GM12878 (cell line): ENCODE results near the gene MRPL21. TPM values are rescaled to one million over a fixed set of nuclear protein-coding genes. Genes with fewer than 3 reads are reported as not detected.

Source experiments
- ATAC-seq: fragments of 200-7000 bp; cut with Tn5 transposase; 3 replicates; pipeline ENCODE4 v1.9.1; 2020; ENCODE audit warnings: mild to moderate bottlenecking, moderate library complexity
- BruUV-seq: library from RNA; stranded (reverse); fragments of 400-500 nt; replicated peaks from 2 replicates; lab custom pipeline; 2021; lab: Mats Ljungman, UMichigan
- CTCF ChIA-PET: fragments of 300-600 bp; sonication (Branson Sonifier 250); formaldehyde crosslinking; extraction: SDS; loops from one replicate; lab custom pipeline; 2021; ENCODE audit warnings: inconsistent platforms; lab: Yijun Ruan, JAX
- POLR2A ChIA-PET: fragments of 350-600 bp; formaldehyde crosslinking; extraction: SDS; loops from one replicate; lab custom pipeline; 2021; ENCODE audit warnings: inconsistent platforms; lab: Charles Lee
- RAD21 ChIA-PET: fragments of 300-600 bp; sonication (Branson Sonifier 250); formaldehyde crosslinking; loops from one replicate; lab custom pipeline; 2023; ENCODE audit warnings: antibody characterized with exemption; ENCODE audit not compliant: unreplicated experiment; lab: Charles Lee
- SMC1A ChIA-PET: fragments of 300-600 bp; sonication (Branson Sonifier 250); formaldehyde crosslinking; loops from one replicate; lab custom pipeline; 2023; ENCODE audit not compliant: unreplicated experiment, uncharacterized antibody; lab: Charles Lee
- DNase-seq: peaks from one replicate; pipeline ENCODE4 v3.0.0-alpha.2; 2011; ENCODE audit warnings: low read depth, low spot score
- FAIRE-seq: peaks from 3 replicates; lab custom pipeline; 2011; peaks lifted over from hg19 to GRCh38; lab: Jason Lieb, UNC
- H2AFZ ChIP-seq: 2 replicates; pipeline ENCODE4 v1.6.0; 2011; ENCODE audit warnings: low read depth, low read length, control low read depth; ENCODE audit not compliant: control insufficient read depth
- H3K27ac ChIP-seq: 2 replicates; pipeline ENCODE4 v1.5.1; 2011; ENCODE audit warnings: control low read depth; ENCODE audit not compliant: control insufficient read depth, insufficient read depth
- H3K27me3 ChIP-seq, 2 experiments: replicated peaks in 1 of 2; 2 replicates each; pipeline versions ENCODE4 v1.6.0 to v1.6.1; 2011; ENCODE audit warnings: low read length in 1 of 2; ENCODE audit not compliant: control insufficient read depth in 2 of 2, insufficient read depth in 2 of 2
- H3K36me3 ChIP-seq, 2 experiments: 2 replicates each; pipeline ENCODE4 v1.5.1; 2011; ENCODE audit warnings: low read length in 1 of 2; ENCODE audit not compliant: control insufficient read depth in 2 of 2, insufficient read depth in 2 of 2
- H3K4me1 ChIP-seq: 2 replicates; pipeline ENCODE4 v1.6.1; 2011; ENCODE audit warnings: mild to moderate bottlenecking, low read length, moderate library complexity, mixed read lengths; ENCODE audit not compliant: control insufficient read depth, insufficient read depth
- H3K4me2 ChIP-seq: 2 replicates; pipeline ENCODE4 v1.6.0; 2011; ENCODE audit warnings: control low read depth; ENCODE audit not compliant: control insufficient read depth, insufficient read depth
- H3K4me3 ChIP-seq: fragments of 200-600 bp; sonication (generic); 2 replicates; pipeline ENCODE4 v1.5.1; 2016
- H3K79me2 ChIP-seq: 2 replicates; pipeline ENCODE4 v1.6.0; 2011; ENCODE audit warnings: low read length; ENCODE audit not compliant: control insufficient read depth, insufficient read depth
- H3K9ac ChIP-seq: 2 replicates; pipeline ENCODE4 v1.8.0; 2011; ENCODE audit warnings: low read length, control low read depth, mixed read lengths; ENCODE audit not compliant: control insufficient read depth, insufficient read depth
- H3K9me3 ChIP-seq: replicated peaks from 3 replicates; pipeline ENCODE4 v1.5.1; 2011; ENCODE audit warnings: mild to moderate bottlenecking, low read length; ENCODE audit not compliant: control insufficient read depth, insufficient read depth
- H4K20me1 ChIP-seq: 2 replicates; pipeline ENCODE4 v1.6.0; 2011; ENCODE audit not compliant: control insufficient read depth, insufficient read depth
- CHD4 ChIP-seq: fragments of 200-600 bp; sonication (generic); IDR thresholded peaks from 2 replicates; pipeline ENCODE4 v1.6.1; 2016; ENCODE audit warnings: mild to moderate bottlenecking
- EED ChIP-seq: sonication (generic); IDR thresholded peaks from 2 replicates; pipeline ENCODE4 v1.6.1; 2016; ENCODE audit warnings: antibody characterized with exemption, low read depth
- HDGF ChIP-seq: fragments of 450-650 bp; IDR thresholded peaks from 2 replicates; pipeline ENCODE4 v1.6.1; 2016; ENCODE audit warnings: antibody characterized with exemption
- JUND ChIP-seq: IDR thresholded peaks from 2 replicates; pipeline ENCODE4 v1.6.1; 2012; ENCODE audit warnings: low read depth, mild to moderate bottlenecking, low read length, improper control_type of control experiment, moderate library complexity
- MEF2B ChIP-seq: fragments of 450-650 bp; IDR thresholded peaks from 2 replicates; pipeline ENCODE4 v1.6.1; 2018; ENCODE audit warnings: mild to moderate bottlenecking, moderate library complexity; ENCODE audit not compliant: partially characterized antibody, poor library complexity, severe bottlenecking
- NR2C2 ChIP-seq: IDR thresholded peaks from 2 replicates; pipeline ENCODE4 v1.6.1; 2011; ENCODE audit warnings: borderline replicate concordance, low read depth; ENCODE audit not compliant: control insufficient read depth, insufficient read length
- POLR2AphosphoS2 ChIP-seq: IDR thresholded peaks from 2 replicates; pipeline ENCODE4 v1.6.1; 2011; ENCODE audit warnings: low read depth, mild to moderate bottlenecking, low read length, improper control_type of control experiment, moderate library complexity
- SMAD5 ChIP-seq: IDR thresholded peaks from 2 replicates; pipeline ENCODE4 v1.6.1; 2016; ENCODE audit warnings: antibody characterized with exemption, low read depth
- SMC3 ChIP-seq: IDR thresholded peaks from 2 replicates; pipeline ENCODE4 v1.6.1; 2011; ENCODE audit warnings: low read length, improper control_type of control experiment, borderline replicate concordance
- ZBTB4 ChIP-seq: fragments of 450-650 bp; formaldehyde crosslinking; IDR thresholded peaks from 2 replicates; pipeline ENCODE4 v1.4.0; 2022; ENCODE audit warnings: mild to moderate bottlenecking, moderate library complexity
- ZSCAN29 ChIP-seq: fragments of 450-650 bp; IDR thresholded peaks from 2 replicates; pipeline ENCODE4 v1.6.1; 2017; ENCODE audit warnings: mild to moderate bottlenecking, moderate library complexity
- WGBS: methylation state at CpG from one replicate; pipeline ENCODE4 v1.1.6; 2016; ENCODE audit warnings: low lambda C conversion rate; ENCODE audit not compliant: insufficient replicate concordance, insufficient coverage; ENCODE audit errors: missing lambda C conversion rate; 5-methylcytosine and 5-hydroxymethylcytosine counted together
- in situ Hi-C: fragments of 300-500 bp; cut with MboI; formaldehyde crosslinking; loops from 9 replicates; pipeline ENCODE4 v1.14.3; 2018; ENCODE audit warnings: mixed read lengths
- intact Hi-C: fragments of 100-400 bp; cut with micrococcal nuclease; formaldehyde crosslinking; loops from one replicate; pipeline ENCODE4 v1.14.2; 2022; ENCODE audit not compliant: unreplicated experiment
- polyA plus RNA-seq, 11 experiments: library from polyadenylated mRNA; depleted of rRNA in 4 of 11; unstranded in 6 of 11; stranded (reverse) in 5 of 11; fragments of >200 nt; fragmentation: Nextera tagmentation in 4 of 11; fragmentation: Illumina TruSeq in 1 of 11; extraction: Ambion mirVana in 4 of 11; extraction: Trizol in 1 of 11; gene quantifications; 1 replicate in 1 of 11; 2 replicates in 10 of 11; pipeline versions ENCODE4 v1.2.1 to v1.2.3, GENCODE V29; 2011 to 2016; ENCODE audit warnings: inconsistent platforms in 2 of 11, missing spikeins in 2 of 11, low read depth in 1 of 11
- total RNA-seq, 4 experiments: library from RNA; depleted of rRNA in 3 of 4; stranded (reverse); fragments of >200 nt in 3 of 4; fragmentation: Illumina TruSeq in 1 of 4; extraction: Trizol in 1 of 4; gene quantifications; 2 replicates each; pipeline versions ENCODE4 v1.2.1 to v1.2.3, GENCODE V29; 2013 to 2021

The MRPL21 gene
- total and polyA plus RNA-seq, 10 of the 15 experiments (the other 5 are each of a cell fraction or from before 2014, with no cell fraction given), result 86.6 to 283 (median 130) TPM

DNA sequence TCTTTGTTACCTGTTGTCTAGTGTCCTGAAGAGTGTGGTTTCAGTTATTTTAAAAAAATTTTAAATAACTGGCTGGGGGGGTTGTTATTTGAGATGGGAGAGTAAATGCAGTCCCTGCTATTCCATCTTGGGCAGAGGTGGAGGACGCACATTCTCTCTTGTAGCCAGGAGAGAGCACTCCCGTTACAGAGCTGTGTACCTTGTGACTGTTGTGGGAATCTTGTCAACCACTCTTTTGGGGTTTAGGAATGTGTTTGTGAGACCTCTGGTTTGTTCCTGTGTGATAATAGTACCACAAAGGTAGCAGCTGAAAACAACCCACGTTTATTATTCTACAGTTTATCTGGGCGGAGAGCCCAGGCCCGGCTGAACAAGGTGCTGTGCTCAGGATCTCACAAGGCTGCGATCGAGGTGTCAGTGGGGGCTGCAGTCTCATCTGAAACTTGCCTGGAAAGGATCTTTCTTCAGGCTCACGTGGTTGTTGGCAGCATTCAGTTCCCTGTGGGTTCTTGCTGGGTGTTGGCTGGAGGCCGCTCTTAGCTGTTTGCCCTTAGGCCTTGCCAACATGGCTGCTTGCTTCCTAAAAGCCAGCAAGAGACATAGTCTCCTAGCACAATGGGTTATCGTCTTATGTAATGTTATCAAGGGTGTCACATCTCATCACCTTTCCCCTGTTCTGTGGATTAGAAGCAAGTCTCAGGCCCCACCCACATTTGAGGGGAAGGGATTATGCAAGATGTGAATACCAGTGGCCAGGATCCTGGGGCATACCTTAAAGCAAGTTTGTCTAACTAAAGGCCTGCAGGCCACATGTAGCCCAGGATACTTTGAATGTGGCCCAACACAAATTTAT, 20.7 kb upstream of the MRPL21 start:
- SMC1A ChIA-PET, result no interaction called here
- no TSS peak for BruUV-seq
- 94% methylated on average over 10 of the region's 10 CpGs for WGBS
- no peak for DNase-seq
- H3K4me1 ChIP-seq, result peaks cover 11% of the 10 kb centered on the region
- no peaks in the 10 kb centered on the region for H3K27me3 ChIP-seq
- no peak overlapping the region for H3K4me3 ChIP-seq
- H3K79me2 ChIP-seq, result no peaks in the 10 kb centered on the region
- no peak overlapping the region for H3K4me2 ChIP-seq
- ATAC-seq, result no peak
- H3K9ac ChIP-seq, result no peak overlapping the region
- in situ Hi-C loops (no loop called here), intact Hi-C loops (no loop called here)
- TF ChIP-seq POLR2AphosphoS2 (no peak), NR2C2 (no peak), SMAD5 (no peak), ZSCAN29 (no peak)
- no peak overlapping the region for H2AFZ ChIP-seq
- CTCF ChIA-PET, result interaction anchor here (1.0 kb wide), 1 partner anchor 8 kb away, joined by 3 read pairs; no protein-coding TSS in a partner anchor
- no peak overlapping the region for H3K27ac ChIP-seq
- H3K36me3 ChIP-seq, result peaks cover 11 to 20% of the 10 kb centered on the region in 2 experiments; a peak in 3 of 4 replicates
- peaks cover 14% of the 10 kb centered on the region for H3K9me3 ChIP-seq
- no peak for FAIRE-seq
- RAD21 ChIA-PET, result no interaction called here
- H4K20me1 ChIP-seq, result no peaks in the 10 kb centered on the region
- POLR2A ChIA-PET, result interaction anchor here (0.7 kb wide), 1 partner anchor 379 kb away, joined by 5 read pairs; no protein-coding TSS in a partner anchor

GRCh38 chr11:68923614-68924013, 20.0 kb upstream of the MRPL21 start:
- RAD21 ChIA-PET, result no interaction called here
- H3K4me2 ChIP-seq, result no peak overlapping the region
- SMC1A ChIA-PET, result no interaction called here
- H2AFZ ChIP-seq, result no peak overlapping the region
- no peak overlapping the region for H3K27ac ChIP-seq
- POLR2A ChIA-PET, result no interaction called here
- WGBS, result 95% methylated on average over 3 of the region's 3 CpGs
- H4K20me1 ChIP-seq, result no peaks in the 10 kb centered on the region
- no peaks in the 10 kb centered on the region for H3K79me2 ChIP-seq
- no peak for FAIRE-seq
- TF ChIP-seq HDGF, result no peak
- TF ChIP-seq CHD4, result no peak
- TF ChIP-seq SMC3, result no peak
- TF ChIP-seq MEF2B, result peak; percentile 52
- no peak for TF ChIP-seq EED
- no peak for TF ChIP-seq ZBTB4 (CRISPR knock-in tag)
- TF ChIP-seq JUND, result no peak
- in situ Hi-C loops (no loop called here), intact Hi-C loops (no loop called here)
- peaks cover 11% of the 10 kb centered on the region for H3K4me1 ChIP-seq
- DNase-seq, result no peak
- no peaks in the 10 kb centered on the region for H3K27me3 ChIP-seq
- H3K4me3 ChIP-seq, result no peak overlapping the region
- no peak for ATAC-seq
- peaks cover 7 to 20% of the 10 kb centered on the region in 2 experiments; a peak in 3 of 4 replicates for H3K36me3 ChIP-seq
- BruUV-seq, result no TSS peak
- CTCF ChIA-PET, result no interaction called here
- H3K9me3 ChIP-seq, result peaks cover 14% of the 10 kb centered on the region
- H3K9ac ChIP-seq, result no peak overlapping the region
